IMR-90 (cell line): ENCODE measurements around the gene TMEM14A. TPM values are rescaled to one million over a fixed set of nuclear protein-coding genes. Genes with fewer than 3 reads are reported as not detected.

Experiments
- ATAC-seq: fragments of 200-7000 bp; cut with Tn5 transposase; 2 replicates; pipeline ENCODE4 v1.9.1; 2020; ENCODE audit warnings: low read depth, mild to moderate bottlenecking, moderate library complexity
- BruUV-seq: library from RNA; stranded (reverse); fragments of 400-500 nt; replicated peaks from 2 replicates; lab custom pipeline; 2021; lab: Mats Ljungman, UMichigan
- CTCF ChIA-PET: fragments of 300-600 bp; formaldehyde crosslinking; extraction: SDS; loops from one replicate; lab custom pipeline; 2021; ENCODE audit warnings: antibody characterized with exemption; lab: Yijun Ruan, JAX
- POLR2A ChIA-PET: fragments of 300-600 bp; sonication (Branson Sonifier 250); formaldehyde crosslinking; loops from one replicate; lab custom pipeline; 2022; ENCODE audit warnings: antibody characterized with exemption; ENCODE audit not compliant: unreplicated experiment; lab: Charles Lee
- DNase-seq: peaks from one replicate; pipeline ENCODE4 v3.0.0; 2013
- H2AFZ ChIP-seq: replicated peaks from 2 replicates; pipeline ENCODE3; 2013; ENCODE audit warnings: low read length, mild to moderate bottlenecking; ENCODE audit not compliant: poor library complexity
- H2AK5ac ChIP-seq: 2 replicates; pipeline ENCODE4 v1.6.1; 2013; ENCODE audit warnings: low read depth, low read length, inconsistent platforms
- H2AK9ac ChIP-seq: replicated peaks from 2 replicates; pipeline ENCODE3; 2013; ENCODE audit warnings: mild to moderate bottlenecking, low read depth, low read length, moderate library complexity; ENCODE audit not compliant: poor library complexity
- H2BK120ac ChIP-seq: 2 replicates; pipeline ENCODE4 v1.6.1; 2013; ENCODE audit warnings: low read depth, low read length, inconsistent platforms
- H2BK15ac ChIP-seq: 3 replicates; pipeline ENCODE4 v1.6.1; 2013; ENCODE audit warnings: low read depth, low read length, inconsistent platforms
- H2BK20ac ChIP-seq: 2 replicates; pipeline ENCODE4 v1.6.1; 2013; ENCODE audit warnings: low read depth, mild to moderate bottlenecking, inconsistent platforms, low read length, moderate library complexity
- H2BK5ac ChIP-seq: 2 replicates; pipeline ENCODE4 v1.6.1; 2013; ENCODE audit warnings: mild to moderate bottlenecking, low read depth, low read length, inconsistent platforms; ENCODE audit not compliant: poor library complexity, severe bottlenecking
- H3K14ac ChIP-seq: replicated peaks from 2 replicates; pipeline ENCODE4 v1.6.1; 2013; ENCODE audit warnings: low read depth, low read length, inconsistent platforms
- H3K18ac ChIP-seq: 2 replicates; pipeline ENCODE4 v1.6.1; 2013; ENCODE audit warnings: low read depth, low read length, control low read depth
- H3K23ac ChIP-seq: 2 replicates; pipeline ENCODE4 v1.6.1; 2013; ENCODE audit warnings: low read depth, low read length, inconsistent platforms
- H3K27ac ChIP-seq: 2 replicates; pipeline ENCODE4 v1.5.1; 2013; ENCODE audit warnings: mild to moderate bottlenecking, control low read depth, low read length; ENCODE audit not compliant: insufficient read depth
- H3K27me3 ChIP-seq: 2 replicates; pipeline ENCODE4 v1.6.1; 2013; ENCODE audit warnings: low read length; ENCODE audit not compliant: control insufficient read depth, insufficient read depth
- H3K36me3 ChIP-seq: 2 replicates; pipeline ENCODE4 v1.6.1; 2013; ENCODE audit warnings: low read length, mixed read lengths; ENCODE audit not compliant: control insufficient read depth, insufficient read depth
- H3K4ac ChIP-seq: 2 replicates; pipeline ENCODE4 v1.6.1; 2013; ENCODE audit warnings: low read depth, low read length, inconsistent platforms
- H3K4me1 ChIP-seq: 2 replicates; pipeline ENCODE4 v1.6.1; 2013; ENCODE audit warnings: low read length, mixed read lengths; ENCODE audit not compliant: control insufficient read depth, insufficient read depth
- H3K4me2 ChIP-seq: 2 replicates; pipeline ENCODE4 v1.6.1; 2013; ENCODE audit warnings: low read depth, mild to moderate bottlenecking, control low read depth, low read length, moderate library complexity
- H3K4me3 ChIP-seq: 2 replicates; pipeline ENCODE4 v1.5.1; 2013; ENCODE audit warnings: low read depth, mild to moderate bottlenecking, control low read depth, low read length, moderate library complexity; ENCODE audit not compliant: insufficient read depth
- H3K56ac ChIP-seq: 2 replicates; pipeline ENCODE4 v1.6.1; 2013; ENCODE audit warnings: low read length, inconsistent platforms; ENCODE audit not compliant: insufficient read depth; ENCODE audit errors: extremely low read depth
- H3K79me1 ChIP-seq, 2 experiments: 2 replicates each; pipeline ENCODE4 v1.6.1; 2013; ENCODE audit warnings: low read length in 2 of 2, inconsistent platforms in 1 of 2, low read depth in 1 of 2
- H3K9ac ChIP-seq: 2 replicates; pipeline ENCODE4 v1.6.1; 2013; ENCODE audit warnings: low read depth, low read length, control low read depth
- H3K9me1 ChIP-seq: 2 replicates; pipeline ENCODE4 v1.6.1; 2013; ENCODE audit warnings: low read length, inconsistent platforms; ENCODE audit not compliant: insufficient read depth
- H3K9me3 ChIP-seq: 2 replicates; pipeline ENCODE4 v1.6.1; 2013; ENCODE audit warnings: low read length; ENCODE audit not compliant: control insufficient read depth, insufficient read depth
- H4K20me1 ChIP-seq: 2 replicates; pipeline ENCODE4 v1.6.1; 2013; ENCODE audit warnings: low read length, inconsistent platforms; ENCODE audit not compliant: insufficient read depth
- H4K5ac ChIP-seq: 2 replicates; pipeline ENCODE4 v1.6.1; 2013; ENCODE audit warnings: mild to moderate bottlenecking, low read depth, low read length, control low read depth
- H4K8ac ChIP-seq, 2 experiments: 2 replicates each; pipeline ENCODE4 v1.6.1; 2013; ENCODE audit warnings: low read depth in 2 of 2, low read length in 2 of 2, control low read depth in 1 of 2, inconsistent platforms in 1 of 2
- H4K91ac ChIP-seq: 2 replicates; pipeline ENCODE4 v1.6.1; 2013; ENCODE audit warnings: low read depth, low read length, inconsistent platforms; ENCODE audit not compliant: insufficient read depth
- BHLHE40 ChIP-seq: fragments of 150-350 bp; IDR thresholded peaks from 2 replicates; pipeline ENCODE4 v1.6.1; 2016; ENCODE audit warnings: mild to moderate bottlenecking, low read depth, low read length
- CEBPB ChIP-seq: IDR thresholded peaks from 2 replicates; pipeline ENCODE4 v1.6.1; 2012; ENCODE audit warnings: low read depth, low read length, improper control_type of control experiment
- FOS ChIP-seq: fragments of 150-350 bp; IDR thresholded peaks from 2 replicates; pipeline ENCODE4 v1.6.1; 2016; ENCODE audit warnings: low read depth, low read length
- MAFK ChIP-seq: IDR thresholded peaks from 2 replicates; pipeline ENCODE4 v1.6.1; 2012; ENCODE audit warnings: low read depth, low read length, improper control_type of control experiment
- MAZ ChIP-seq: IDR thresholded peaks from 2 replicates; pipeline ENCODE4 v1.6.1; 2012; ENCODE audit warnings: low read depth, mild to moderate bottlenecking, low read length, improper control_type of control experiment, moderate library complexity, borderline replicate concordance
- MXI1 ChIP-seq: IDR thresholded peaks from 2 replicates; pipeline ENCODE4 v1.6.1; 2012; ENCODE audit warnings: low read depth, mild to moderate bottlenecking, low read length, moderate library complexity, borderline replicate concordance
- RAD21 ChIP-seq: IDR thresholded peaks from 2 replicates; pipeline ENCODE4 v1.6.1; 2012; ENCODE audit warnings: low read length, improper control_type of control experiment
- RCOR1 ChIP-seq: IDR thresholded peaks from 2 replicates; pipeline ENCODE4 v1.6.1; 2012; ENCODE audit warnings: mild to moderate bottlenecking, low read length, improper control_type of control experiment; ENCODE audit not compliant: insufficient replicate concordance
- USF2 ChIP-seq: fragments of 150-350 bp; IDR thresholded peaks from 2 replicates; pipeline ENCODE4 v1.6.1; 2017; ENCODE audit warnings: mild to moderate bottlenecking, antibody characterized with exemption, low read length, low read depth
- WGBS, 2 experiments: methylation state at CpG; one replicate each; pipeline versions ENCODE4 v1.1.5 to v1.1.7; 2013; ENCODE audit warnings: missing lambda C conversion rate in 2 of 2; ENCODE audit not compliant: insufficient read length in 1 of 2; ENCODE audit errors: extremely low coverage in 2 of 2; 5-methylcytosine and 5-hydroxymethylcytosine counted together
- dilution Hi-C: fragments of 300-500 bp; cut with HindIII; formaldehyde crosslinking; loops from one replicate; pipeline ENCODE4 v1.14.3; 2018; ENCODE audit warnings: low sequenced_read_pairs; ENCODE audit not compliant: unreplicated experiment
- in situ Hi-C: fragments of 300-500 bp; cut with MboI; formaldehyde crosslinking; loops from 3 replicates; pipeline ENCODE4 v1.14.3; 2019; ENCODE audit warnings: low sequenced_read_pairs, inconsistent platforms, mixed read lengths
- intact Hi-C: fragments of 100-400 bp; cut with micrococcal nuclease; formaldehyde crosslinking; loops from 2 replicates; pipeline ENCODE4 v1.10.0; 2022
- polyA plus RNA-seq, 3 experiments: library from polyadenylated mRNA; depleted of rRNA; stranded (reverse); fragments of >200 nt; gene quantifications; 2 replicates each; pipeline ENCODE4 v1.2.3, GENCODE V29; 2012; ENCODE audit warnings: low replicate concordance in 1 of 3
- total RNA-seq: library from RNA; depleted of rRNA; stranded (reverse); fragments of >200 nt; gene quantifications from 2 replicates; pipeline ENCODE4 v1.2.3, GENCODE V29; 2012

Gene TMEM14A
- total and polyA plus RNA-seq, 2 of the 4 experiments (the other 2 are of a cell fraction) = 18.5 to 25.1 TPM

DNA sequence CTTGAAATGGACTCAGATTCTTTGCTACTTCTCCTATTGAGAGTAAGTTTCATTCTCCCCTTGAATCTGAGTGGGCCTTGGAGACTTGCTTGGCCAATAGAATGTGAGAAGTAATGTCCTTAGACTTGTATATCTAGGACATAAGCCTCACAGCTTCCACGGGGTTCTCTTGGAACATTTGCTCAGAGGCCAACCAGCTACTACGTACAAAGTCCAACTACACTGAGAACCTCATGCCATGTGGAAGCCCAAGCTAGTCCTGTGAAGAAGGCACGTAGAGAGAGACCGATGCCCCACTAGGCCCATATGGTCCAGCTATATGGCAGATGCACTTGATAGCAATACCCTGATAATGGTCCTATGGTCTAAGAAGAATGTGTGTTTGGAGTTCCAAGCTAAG, 22.9 kb downstream of the TMEM14A start:
- Histone ChIP-seq H2BK15ac (no peak overlapping the region), H2AFZ (no peak overlapping the region), H3K27me3 (no peaks in the 10 kb centered on the region), H3K4me3 (no peak overlapping the region), H3K79me1 (no peaks in the 10 kb centered on the region), H2BK5ac (no peak overlapping the region), H2AK5ac (no peak overlapping the region), H4K20me1 (no peaks in the 10 kb centered on the region), H3K23ac (no peak overlapping the region), H4K91ac (no peak overlapping the region), H3K9me1 (no peaks in the 10 kb centered on the region), H3K4ac (no peak overlapping the region), H3K14ac (no peak overlapping the region), H2AK9ac (no peak overlapping the region), H3K27ac (no peak overlapping the region), H2BK120ac (no peak overlapping the region), H2BK20ac (no peak overlapping the region), H4K8ac (no peak overlapping the region), H3K4me1 (no peaks in the 10 kb centered on the region), H3K9me3 (peaks cover 4% of the 10 kb centered on the region), H3K56ac (no peak overlapping the region), H3K18ac (no peak overlapping the region), H3K4me2 (no peak overlapping the region), H3K36me3 (no peaks in the 10 kb centered on the region), H4K5ac (no peak overlapping the region), H3K9ac (no peak overlapping the region)
- intact Hi-C loops (no loop called here), dilution Hi-C loops (no loop called here), in situ Hi-C loops (no loop called here)
- BruUV-seq = no TSS peak
- ChIA-PET CTCF (no interaction called here), POLR2A (no interaction called here)
- no peak for DNase-seq
- no peak for ATAC-seq
- no CpG with 5 or more reads among the region's 4 CpGs for WGBS, 2 experiments
- TF ChIP-seq RAD21 (no peak), USF2 (no peak), BHLHE40 (no peak), FOS (no peak), MXI1 (no peak), CEBPB (no peak), MAZ (no peak), MAFK (no peak), RCOR1 (no peak)
